ENCODE results near the gene PLA2G7. TPM values are rescaled to one million over a fixed set of nuclear protein-coding genes. Genes with fewer than 3 reads are reported as not detected.

PLA2G7 gene
- total RNA-seq, 3 donors from 2014 or later, result 2.2 to 3.1 (median 3.0) TPM

- Histone ChIP-seq H3K9me3 (no peaks in the 10 kb centered on the region), H3K36me3 (ENCODE audit: low read depth) (no peaks in the 10 kb centered on the region), H3K4me3 (no peak overlapping the region), H3K4me1 (ENCODE audit: low read depth) (peaks cover 15% of the 10 kb centered on the region)
- ATAC-seq (no peak), DNase-seq (peak in 2 of 3 donors; percentile 21 to 41)
- intact Hi-C loops (cut with DNase I, micrococcal nuclease), result no loop called here
- no peak for TF ChIP-seq CTCF (IDR thresholded peaks at IDR 0.05)
These were observed 79.4 kb downstream of the PLA2G7 start for GRCh38 chr6:46655803-46656202.

Other genes with a start within 250 kb of the PLA2G7 start
- gene RCAN2, start 243.9 kb downstream of the PLA2G7 start, total RNA-seq, result 1 to 10 TPM; 5.1 to 6.6 (median 6.1) TPM
- gene CYP39A1, start 82.6 kb downstream of the PLA2G7 start, total RNA-seq, result 1 to 10 TPM; 4.1 to 5.3 (median 4.5) TPM
- gene SLC25A27, start 82.4 kb downstream of the PLA2G7 start, total RNA-seq, result 10 to 100 TPM; 12.8 to 19.5 (median 19.4) TPM
- 1 to 10 TPM in 1 of 3 donors, under 1 TPM in 2; 0.39 to 1.9 (median 0.52) TPM for gene TDRD6, start 47.5 kb downstream of the PLA2G7 start, total RNA-seq
- not detected for gene ANKRD66, start 11.6 kb upstream of the PLA2G7 start, total RNA-seq
- 100 to 1,000 TPM; 118 to 498 (median 183) TPM for gene MEP1A, start 58.0 kb upstream of the PLA2G7 start, total RNA-seq
- 1 to 10 TPM; 1.9 to 9.7 (median 3.9) TPM for gene ADGRF5, start 186.6 kb upstream of the PLA2G7 start, total RNA-seq

Data from mucosa of descending colon (tissue), 3 donors.